HG03064 (cell line): Measurements from ENCODE around the gene DLGAP4.

Source experiments
- ATAC-seq: cut with Tn5 transposase; IDR thresholded peaks from one replicate; pipeline ENCODE4 v1.9.1; 2021; ENCODE audit warnings: low read depth; ENCODE audit not compliant: unreplicated experiment

Gene DLGAP4

GRCh38 chr20:36305602-36306551, at the start of gene DLGAP4:
Gene DLGAP4, plus strand, starts transcription at chr20:36306339. Its CDS starts 125,379 bp downstream, at chr20:36431718.
- ATAC-seq, result no peak

GRCh38 chr20:36259177-36260061, 46.7 kb upstream of the DLGAP4 start:
- ATAC-seq, result no peak

- no peak for ATAC-seq
Observed at GRCh38 chr20:36260316-36260715, 45.8 kb upstream of the DLGAP4 start.

GRCh38 chr20:36261389-36262105, 44.6 kb upstream of the DLGAP4 start:
- ATAC-seq, result no peak

- no peak for ATAC-seq
Observed at GRCh38 chr20:36262440-36262839, 43.7 kb upstream of the DLGAP4 start.

- ATAC-seq, result no peak
Observed at GRCh38 chr20:36264426-36265246, 41.5 kb upstream of the DLGAP4 start.

GRCh38 chr20:36266189-36266588, 40.0 kb upstream of the DLGAP4 start:
- no peak for ATAC-seq

- no peak for ATAC-seq
Observed at GRCh38 chr20:36267605-36268381, 38.3 kb upstream of the DLGAP4 start.

GRCh38 chr20:36268440-36269342, 37.4 kb upstream of the DLGAP4 start:
- no peak for ATAC-seq

GRCh38 chr20:36269507-36269906, 36.6 kb upstream of the DLGAP4 start:
- no peak for ATAC-seq

- no peak for ATAC-seq
Observed at GRCh38 chr20:36270744-36271638, 35.1 kb upstream of the DLGAP4 start.

- no peak for ATAC-seq
Observed at GRCh38 chr20:36271639-36272546, 34.2 kb upstream of the DLGAP4 start.

GRCh38 chr20:36272547-36273220, 33.5 kb upstream of the DLGAP4 start:
- ATAC-seq, result no peak

- no peak for ATAC-seq
Observed at GRCh38 chr20:36273414-36274180, 32.5 kb upstream of the DLGAP4 start.
